ENCODE data around the gene IDH3B.

IDH3B gene

DNA sequence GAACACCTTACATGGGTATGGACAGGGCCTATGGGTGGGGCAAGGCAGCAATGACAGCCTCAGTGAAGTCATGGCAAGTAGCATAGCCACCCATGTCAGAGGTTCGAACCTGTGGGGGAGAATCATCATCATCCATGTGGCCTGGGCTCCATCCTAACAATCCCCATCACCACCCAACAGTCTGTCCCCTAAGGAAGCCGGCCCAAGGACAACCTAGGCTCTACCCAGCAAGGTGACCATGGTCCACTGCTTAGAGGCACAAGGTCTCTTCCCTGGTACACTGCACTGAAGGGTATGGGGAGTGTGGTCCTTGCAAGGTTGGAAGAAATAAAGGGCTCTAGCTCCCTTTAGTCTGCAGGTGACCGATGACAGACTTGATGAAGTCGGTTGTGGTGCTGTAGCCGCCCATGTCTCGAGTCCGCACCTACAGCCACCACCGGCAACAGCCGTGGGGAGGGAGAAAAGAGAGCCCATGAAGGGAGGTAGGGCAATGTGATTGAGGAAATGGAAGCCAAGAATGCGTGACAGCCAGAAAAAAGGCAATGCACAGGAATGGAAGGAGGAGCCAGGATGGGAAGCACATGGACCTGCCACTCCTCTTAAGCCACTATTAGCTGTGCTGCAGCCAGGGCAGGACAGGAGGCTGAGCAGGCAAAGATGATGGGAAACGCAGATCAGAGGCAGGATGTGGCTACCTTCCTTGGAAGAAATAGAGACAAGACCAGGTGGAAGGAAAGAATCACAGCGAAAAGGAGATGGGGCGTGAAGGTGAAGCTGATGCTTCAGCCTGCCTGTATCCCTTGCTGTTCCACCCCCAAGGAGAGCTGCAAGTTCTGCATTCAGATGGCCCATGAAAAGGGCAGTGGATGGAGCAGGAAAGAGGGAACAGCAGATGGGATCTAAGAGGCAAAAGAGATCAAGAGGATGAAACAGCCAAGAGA lies 5.3 kb downstream of the IDH3B start:
- no peaks in the 10 kb centered on the region for H3K9me3 Mint-ChIP-seq
- TF ChIP-seq, protein P1, sequence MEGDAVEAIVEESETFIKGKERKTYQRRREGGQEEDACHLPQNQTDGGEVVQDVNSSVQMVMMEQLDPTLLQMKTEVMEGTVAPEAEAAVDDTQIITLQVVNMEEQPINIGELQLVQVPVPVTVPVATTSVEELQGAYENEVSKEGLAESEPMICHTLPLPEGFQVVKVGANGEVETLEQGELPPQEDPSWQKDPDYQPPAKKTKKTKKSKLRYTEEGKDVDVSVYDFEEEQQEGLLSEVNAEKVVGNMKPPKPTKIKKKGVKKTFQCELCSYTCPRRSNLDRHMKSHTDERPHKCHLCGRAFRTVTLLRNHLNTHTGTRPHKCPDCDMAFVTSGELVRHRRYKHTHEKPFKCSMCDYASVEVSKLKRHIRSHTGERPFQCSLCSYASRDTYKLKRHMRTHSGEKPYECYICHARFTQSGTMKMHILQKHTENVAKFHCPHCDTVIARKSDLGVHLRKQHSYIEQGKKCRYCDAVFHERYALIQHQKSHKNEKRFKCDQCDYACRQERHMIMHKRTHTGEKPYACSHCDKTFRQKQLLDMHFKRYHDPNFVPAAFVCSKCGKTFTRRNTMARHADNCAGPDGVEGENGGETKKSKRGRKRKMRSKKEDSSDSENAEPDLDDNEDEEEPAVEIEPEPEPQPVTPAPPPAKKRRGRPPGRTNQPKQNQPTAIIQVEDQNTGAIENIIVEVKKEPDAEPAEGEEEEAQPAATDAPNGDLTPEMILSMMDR (IDR thresholded peaks at IDR 0.05) = no peak
- no peak for DNase-seq
- H3K4me3 Mint-ChIP-seq = no peak overlapping the region
- H3K36me3 Mint-ChIP-seq (ENCODE audit: low read depth) = peaks cover 72% of the 10 kb centered on the region
- peaks cover 3% of the 10 kb centered on the region for H3K27me3 Mint-ChIP-seq (ENCODE audit: low read depth, poor library complexity)
- peak overlapping the region; percentile 77 for H3K27ac Mint-ChIP-seq
- peaks cover 37% of the 10 kb centered on the region for H3K4me1 Mint-ChIP-seq

- H3K27ac Mint-ChIP-seq = no peak overlapping the region
- TF ChIP-seq, protein P1 (IDR thresholded peaks at IDR 0.05) = no peak
- no peaks in the 10 kb centered on the region for H3K9me3 Mint-ChIP-seq
- no peak for DNase-seq
- H3K4me1 Mint-ChIP-seq = peaks cover 34% of the 10 kb centered on the region
- peaks cover 72% of the 10 kb centered on the region for H3K36me3 Mint-ChIP-seq (ENCODE audit: low read depth)
- no peak overlapping the region for H3K4me3 Mint-ChIP-seq
- peaks cover 3% of the 10 kb centered on the region for H3K27me3 Mint-ChIP-seq (ENCODE audit: low read depth, poor library complexity)
Observed at GRCh38 chr20:2657674-2658073, 6.3 kb downstream of the IDH3B start.

- no peak for DNase-seq
- TF ChIP-seq, protein P1 (IDR thresholded peaks at IDR 0.05) = no peak
- Mint-ChIP-seq H3K9me3 (no peaks in the 10 kb centered on the region), H3K4me3 (no peak overlapping the region), H3K36me3 (ENCODE audit: low read depth) (peaks cover 69% of the 10 kb centered on the region), H3K4me1 (peaks cover 31% of the 10 kb centered on the region), H3K27me3 (ENCODE audit: low read depth, poor library complexity) (peaks cover 3% of the 10 kb centered on the region), H3K27ac (peak overlapping the region; percentile 27)
Observed at GRCh38 chr20:2657241-2657640, 6.8 kb downstream of the IDH3B start.

DNA sequence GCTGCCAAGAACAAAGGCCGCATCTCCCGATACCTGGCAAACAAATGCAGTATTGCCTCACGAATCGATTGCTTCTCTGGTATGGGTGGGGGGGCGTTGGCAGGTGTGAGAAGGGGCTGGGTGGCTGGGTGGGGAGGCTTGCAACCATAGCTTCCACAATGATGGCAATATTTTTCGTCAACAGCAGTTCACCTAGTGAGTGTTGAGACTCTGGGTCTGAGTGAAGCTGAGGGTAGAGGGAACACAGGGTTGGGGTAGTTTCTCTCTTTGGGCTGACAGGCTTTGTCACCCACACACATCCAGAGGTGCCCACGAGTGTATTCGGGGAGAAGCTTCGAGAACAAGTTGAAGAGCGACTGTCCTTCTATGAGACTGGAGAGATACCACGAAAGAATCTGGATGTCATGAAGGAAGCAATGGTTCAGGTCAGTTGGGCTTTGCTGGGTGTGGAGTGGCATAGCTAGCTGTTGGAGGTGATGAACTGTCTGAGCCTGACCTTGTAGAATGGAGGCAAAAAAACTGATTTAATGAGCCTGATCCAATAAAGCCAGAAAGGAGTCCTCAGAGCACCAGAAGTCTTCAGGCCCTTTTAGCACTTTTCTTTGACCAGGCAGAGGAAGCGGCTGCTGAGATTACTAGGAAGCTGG lies 7.4 kb downstream of the IDH3B start:
- no peak overlapping the region for H3K4me3 Mint-ChIP-seq
- peaks cover 24% of the 10 kb centered on the region for H3K4me1 Mint-ChIP-seq
- peaks cover 63% of the 10 kb centered on the region for H3K36me3 Mint-ChIP-seq (ENCODE audit: low read depth)
- TF ChIP-seq, protein P1 (IDR thresholded peaks at IDR 0.05) = no peak
- no peak for DNase-seq
- H3K9me3 Mint-ChIP-seq = no peaks in the 10 kb centered on the region
- H3K27me3 Mint-ChIP-seq (ENCODE audit: low read depth, poor library complexity) = peaks cover 3% of the 10 kb centered on the region
- no peak overlapping the region for H3K27ac Mint-ChIP-seq

GRCh38 chr20:2655331-2656116 lies 8.5 kb downstream of the IDH3B start:
- no peaks in the 10 kb centered on the region for H3K9me3 Mint-ChIP-seq
- TF ChIP-seq, protein P1 (IDR thresholded peaks at IDR 0.05) = no peak
- H3K27ac Mint-ChIP-seq = peak overlapping the region; percentile 85
- peaks cover 29% of the 10 kb centered on the region for H3K4me1 Mint-ChIP-seq
- no peak overlapping the region for H3K4me3 Mint-ChIP-seq
- no peak for DNase-seq
- H3K36me3 Mint-ChIP-seq (ENCODE audit: low read depth) = peaks cover 56% of the 10 kb centered on the region
- H3K27me3 Mint-ChIP-seq (ENCODE audit: low read depth, poor library complexity) = peaks cover 3% of the 10 kb centered on the region
